HCT116 (cell line): ENCODE data around the gene HORMAD1. TPM values are rescaled to one million over a fixed set of nuclear protein-coding genes. Genes with fewer than 3 reads are reported as not detected.

Experiments
- ATAC-seq: fragments of 200-7000 bp; cut with Tn5 transposase; 2 replicates; pipeline ENCODE4 v1.9.1; 2020; ENCODE audit warnings: mild to moderate bottlenecking, moderate library complexity
- BruUV-seq: library from RNA; stranded (reverse); fragments of 400-500 nt; replicated peaks from 2 replicates; lab custom pipeline; 2021; lab: Mats Ljungman, UMichigan
- CTCF ChIA-PET: fragments of 300-600 bp; sonication (Branson Sonifier 250); formaldehyde crosslinking; loops from one replicate; lab custom pipeline; 2021; ENCODE audit warnings: antibody characterized with exemption; lab: Charles Lee
- POLR2A ChIA-PET: fragments of 300-600, 350-600 bp; sonication (Branson Sonifier 250); formaldehyde crosslinking; loops from one replicate; lab custom pipeline; 2021; ENCODE audit warnings: antibody characterized with exemption; lab: Charles Lee
- RAD21 ChIA-PET, 2 experiments: fragments of 300-600 bp; sonication (Branson Sonifier 250); formaldehyde crosslinking; loops; one replicate each; lab custom pipeline; 2023; ENCODE audit warnings: low total read pairs in 2 of 2; ENCODE audit not compliant: uncharacterized antibody in 2 of 2, unreplicated experiment in 2 of 2, low non-redundant PET in 1 of 2; lab: Charles Lee
- DNase-seq: peaks from one replicate; pipeline ENCODE4 v3.0.0-alpha.2; 2010; ENCODE audit warnings: low read depth, low spot score
- H2AFZ ChIP-seq: fragments of 200-600 bp; shearing (Covaris generic), sonication (generic); 2 replicates; pipeline ENCODE4 v1.6.1; 2017; ENCODE audit warnings: low read depth, mixed run types, mixed read lengths, antibody characterized with exemption, low read length; ENCODE audit not compliant: poor library complexity, severe bottlenecking
- H3K27ac ChIP-seq: 2 replicates; pipeline ENCODE4 v1.5.1; 2012; ENCODE audit warnings: low read depth, low read length
- H3K27me3 ChIP-seq: fragments of 200-600 bp; sonication (generic); 2 replicates; pipeline ENCODE4 v1.6.1; 2016; ENCODE audit warnings: mixed run types, low read length, mixed read lengths; ENCODE audit not compliant: insufficient read depth
- H3K36me3 ChIP-seq, 2 experiments: fragments of 200-500 bp in 1 of 2; fragments of 200-600 bp in 1 of 2; sonication (Bioruptor generic) in 1 of 2; sonication (generic) in 1 of 2; 2 replicates each; pipeline versions ENCODE4 v1.5.1 to v1.6.1; 2014 to 2016; ENCODE audit warnings: low read length in 2 of 2, inconsistent platforms in 1 of 2, mixed read lengths in 1 of 2, mixed run types in 1 of 2; ENCODE audit not compliant: insufficient read depth in 2 of 2, control insufficient read depth in 1 of 2
- H3K4me1 ChIP-seq, 2 experiments: fragments of 200-600 bp in 1 of 2; sonication (generic) in 1 of 2; 2 replicates each; pipeline versions ENCODE4 v1.5.1 to v1.6.1; 2012 to 2017; ENCODE audit warnings: low read length in 2 of 2, inconsistent platforms in 1 of 2, mild to moderate bottlenecking in 1 of 2, mixed read lengths in 1 of 2, mixed run types in 1 of 2, moderate library complexity in 1 of 2; ENCODE audit not compliant: insufficient read depth in 2 of 2, control insufficient read depth in 1 of 2
- H3K4me2 ChIP-seq: fragments of 200-600 bp; sonication (generic); 2 replicates; pipeline ENCODE4 v1.6.1; 2017; ENCODE audit warnings: mixed run types, low read length, mixed read lengths
- H3K4me3 ChIP-seq, 2 experiments: fragments of 200-600 bp in 1 of 2; sonication (generic) in 1 of 2; replicated peaks in 1 of 2; 2 replicates each; pipeline ENCODE4 v1.5.1; 2011 to 2016; ENCODE audit warnings: low read length in 2 of 2, control low read depth in 1 of 2, low read depth in 1 of 2, mild to moderate bottlenecking in 1 of 2, mixed read lengths in 1 of 2, mixed run types in 1 of 2
- H3K79me2 ChIP-seq: fragments of 200-600 bp; sonication (generic); 2 replicates; pipeline ENCODE4 v1.6.1; 2017; ENCODE audit warnings: mild to moderate bottlenecking, mixed run types, low read length, moderate library complexity, mixed read lengths; ENCODE audit not compliant: insufficient read depth
- H3K9ac ChIP-seq: fragments of 200-600 bp; sonication (generic); 2 replicates; pipeline ENCODE4 v1.6.1; 2016; ENCODE audit warnings: low read length, mixed read lengths
- H3K9me2 ChIP-seq: fragments of 200-600 bp; sonication (generic), shearing (Covaris generic); 2 replicates; pipeline ENCODE4 v1.6.1; 2017; ENCODE audit warnings: mixed run types, mild to moderate bottlenecking, moderate library complexity; ENCODE audit not compliant: insufficient read depth
- H3K9me3 ChIP-seq, 2 experiments: fragments of 200-500 bp in 1 of 2; fragments of 200-600 bp in 1 of 2; sonication (Bioruptor generic) in 1 of 2; sonication (generic) in 1 of 2; 2 replicates each; pipeline ENCODE4 v1.6.1; 2014 to 2017; ENCODE audit warnings: low read length in 2 of 2, mixed read lengths in 2 of 2, inconsistent platforms in 1 of 2, low read depth in 1 of 2, mild to moderate bottlenecking in 1 of 2, mixed run types in 1 of 2, moderate library complexity in 1 of 2; ENCODE audit not compliant: control insufficient read depth in 1 of 2, insufficient read depth in 1 of 2
- H4K20me1 ChIP-seq: fragments of 200-600 bp; sonication (generic), shearing (Covaris generic); 2 replicates; pipeline ENCODE4 v1.6.1; 2017; ENCODE audit warnings: mixed run types, mild to moderate bottlenecking, moderate library complexity; ENCODE audit not compliant: insufficient read depth
- CBX3 ChIP-seq: IDR thresholded peaks from 2 replicates; pipeline ENCODE4 v1.6.1; 2012; ENCODE audit warnings: low read depth
- CEBPB ChIP-seq: IDR thresholded peaks from 2 replicates; pipeline ENCODE4 v1.6.1; 2012; ENCODE audit warnings: low read depth
- ELF1 ChIP-seq: IDR thresholded peaks from 2 replicates; pipeline ENCODE4 v1.6.1; 2012; ENCODE audit warnings: low read depth, borderline replicate concordance
- EZH2 ChIP-seq: fragments of 200-600 bp; sonication (generic); IDR thresholded peaks from 2 replicates; pipeline ENCODE4 v1.6.1; 2017; ENCODE audit warnings: antibody characterized with exemption, mixed run types
- EZH2phosphoT487 ChIP-seq: fragments of 200-600 bp; IDR thresholded peaks from 2 replicates; pipeline ENCODE4 v1.6.1; 2018; ENCODE audit warnings: antibody characterized with exemption, borderline replicate concordance
- JUND ChIP-seq: IDR thresholded peaks from 2 replicates; pipeline ENCODE4 v1.6.1; 2012
- MAX ChIP-seq: IDR thresholded peaks from 2 replicates; pipeline ENCODE4 v1.6.1; 2012
- POLR2A ChIP-seq: IDR thresholded peaks from 2 replicates; pipeline ENCODE4 v1.7.0; 2011; ENCODE audit warnings: borderline replicate concordance; ENCODE audit not compliant: insufficient read depth, insufficient read length; ENCODE audit errors: extremely low read depth
- REST ChIP-seq: IDR thresholded peaks from 2 replicates; pipeline ENCODE4 v1.6.1; 2012; ENCODE audit warnings: low read depth
- SIN3A ChIP-seq: IDR thresholded peaks from 2 replicates; pipeline ENCODE4 v1.6.1; 2012; ENCODE audit warnings: low read depth
- SP1 ChIP-seq: IDR thresholded peaks from 2 replicates; pipeline ENCODE4 v1.6.1; 2012; ENCODE audit warnings: low read depth
- SRF ChIP-seq: IDR thresholded peaks from 2 replicates; pipeline ENCODE4 v1.6.1; 2012; ENCODE audit warnings: low read depth
- ZBTB33 ChIP-seq: IDR thresholded peaks from 2 replicates; pipeline ENCODE4 v1.6.1; 2011; ENCODE audit warnings: mild to moderate bottlenecking, low read length, moderate library complexity; ENCODE audit not compliant: insufficient replicate concordance; ENCODE audit errors: extremely low read depth
- ZFX ChIP-seq: fragments of 450-650 bp; IDR thresholded peaks from 2 replicates; pipeline ENCODE4 v1.6.1; 2017
- intact Hi-C: fragments of 100-400 bp; cut with micrococcal nuclease; formaldehyde crosslinking; loops from 2 replicates; pipeline ENCODE4 v1.10.0; 2022
- total RNA-seq: library from RNA; stranded (reverse); gene quantifications from one replicate; pipeline ENCODE4 v1.2.1, GENCODE V29; 2021; ENCODE audit not compliant: unreplicated experiment
- TF ChIP-seq, protein P1 (sequence below), 3 experiments: fragments of 200-600 bp in 1 of 3; sonication (generic) in 1 of 3; IDR thresholded peaks in 2 of 3; conservative IDR thresholded peaks in 1 of 3; 2 replicates each; pipeline ENCODE4 v1.5.1; 2012 to 2017; ENCODE audit warnings: low read depth in 2 of 3, low read length in 2 of 3, antibody characterized with exemption in 1 of 3, borderline replicate concordance in 1 of 3, control low read depth in 1 of 3, mild to moderate bottlenecking in 1 of 3, mixed read lengths in 1 of 3, mixed run types in 1 of 3, moderate library complexity in 1 of 3; ENCODE audit not compliant: insufficient read depth in 1 of 3

HORMAD1 gene
- total RNA-seq, 1 experiment from 2014 or later, result not detected

- no peak for DNase-seq
- no TSS peak for BruUV-seq
- no peak for TF ChIP-seq EZH2
- intact Hi-C loops, result no loop called here
- Histone ChIP-seq H3K4me2 (no peak overlapping the region), H2AFZ (no peak overlapping the region), H3K27me3 (no peaks in the 10 kb centered on the region), H3K9me3 (no peaks in the 10 kb centered on the region), H3K79me2 (no peaks in the 10 kb centered on the region), H3K9ac (no peak overlapping the region), H4K20me1 (no peaks in the 10 kb centered on the region), H3K27ac (no peak overlapping the region), H3K36me3 (peaks cover 3 to 12% of the 10 kb centered on the region in 2 experiments; a peak in 2 of 4 replicates), H3K4me3 (no peak overlapping the region), H3K4me1 (no peaks in the 10 kb centered on the region), H3K9me2 (no peaks in the 10 kb centered on the region)
- RAD21 ChIA-PET, result no interaction called here
- ATAC-seq, result no peak
- POLR2A ChIA-PET, result no interaction called here
- CTCF ChIA-PET, result no interaction called here
These were observed 59.5 kb downstream of the HORMAD1 start for GRCh38 chr1:150661156-150661555.

GRCh38 chr1:150660584-150660983 is 60.1 kb downstream of the HORMAD1 start:
- DNase-seq (no peak), ATAC-seq (no peak)
- POLR2A ChIA-PET, result no interaction called here
- Histone ChIP-seq H3K4me3 (no peak overlapping the region), H3K36me3 (peaks cover 3 to 12% of the 10 kb centered on the region in 2 experiments; a peak in 2 of 4 replicates), H3K27ac (no peak overlapping the region), H3K27me3 (no peaks in the 10 kb centered on the region), H3K4me1 (no peaks in the 10 kb centered on the region), H3K9ac (no peak overlapping the region), H2AFZ (no peak overlapping the region), H4K20me1 (no peaks in the 10 kb centered on the region), H3K9me2 (no peaks in the 10 kb centered on the region), H3K9me3 (no peaks in the 10 kb centered on the region), H3K79me2 (no peaks in the 10 kb centered on the region), H3K4me2 (no peak overlapping the region)
- BruUV-seq, result no TSS peak
- intact Hi-C loops, result no loop called here
- RAD21 ChIA-PET, result no interaction called here
- CTCF ChIA-PET, result no interaction called here
- TF ChIP-seq POLR2A (no peak), JUND (no peak), ZFX (no peak), SRF (no peak), MAX (no peak), ELF1 (no peak), EZH2phosphoT487 (no peak), CBX3 (no peak), SIN3A (no peak), ZBTB33 (no peak), SP1 (no peak), EZH2 (no peak), REST (no peak), CEBPB (no peak)
- TF ChIP-seq, protein P1, sequence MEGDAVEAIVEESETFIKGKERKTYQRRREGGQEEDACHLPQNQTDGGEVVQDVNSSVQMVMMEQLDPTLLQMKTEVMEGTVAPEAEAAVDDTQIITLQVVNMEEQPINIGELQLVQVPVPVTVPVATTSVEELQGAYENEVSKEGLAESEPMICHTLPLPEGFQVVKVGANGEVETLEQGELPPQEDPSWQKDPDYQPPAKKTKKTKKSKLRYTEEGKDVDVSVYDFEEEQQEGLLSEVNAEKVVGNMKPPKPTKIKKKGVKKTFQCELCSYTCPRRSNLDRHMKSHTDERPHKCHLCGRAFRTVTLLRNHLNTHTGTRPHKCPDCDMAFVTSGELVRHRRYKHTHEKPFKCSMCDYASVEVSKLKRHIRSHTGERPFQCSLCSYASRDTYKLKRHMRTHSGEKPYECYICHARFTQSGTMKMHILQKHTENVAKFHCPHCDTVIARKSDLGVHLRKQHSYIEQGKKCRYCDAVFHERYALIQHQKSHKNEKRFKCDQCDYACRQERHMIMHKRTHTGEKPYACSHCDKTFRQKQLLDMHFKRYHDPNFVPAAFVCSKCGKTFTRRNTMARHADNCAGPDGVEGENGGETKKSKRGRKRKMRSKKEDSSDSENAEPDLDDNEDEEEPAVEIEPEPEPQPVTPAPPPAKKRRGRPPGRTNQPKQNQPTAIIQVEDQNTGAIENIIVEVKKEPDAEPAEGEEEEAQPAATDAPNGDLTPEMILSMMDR (IDR thresholded peaks at IDR 0.05 in 2 of 3, conservative IDR thresholded peaks at IDR 0.05 in 1 of 3; ENCODE audit: borderline replicate concordance in 1 of 3, insufficient read depth in 1 of 3, low read depth in 2 of 3, low read length in 2 of 3), result no peak
